RWPE1 (cell line): Measurements from ENCODE around the gene WFDC12.

Source experiments
- CTCF ChIA-PET: fragments of 350-600 bp; sonication (Branson Sonifier 250); formaldehyde crosslinking; extraction: SDS; loops from one replicate; lab custom pipeline; 2021; lab: Yijun Ruan, JAX
- POLR2A ChIA-PET: fragments of 400-600 bp; formaldehyde crosslinking; extraction: SDS; loops from one replicate; lab custom pipeline; 2020; ENCODE audit warnings: antibody characterized with exemption; ENCODE audit not compliant: low non-redundant PET; lab: Yijun Ruan, JAX
- DNase-seq: peaks from one replicate; pipeline ENCODE4 v3.0.0; 2012; ENCODE audit warnings: low spot score
- H3K27ac ChIP-seq: fragments of 450-650 bp; 2 replicates; pipeline ENCODE4 v1.5.1; 2017
- TF ChIP-seq, protein P1 (sequence below): fragments of 450-650 bp; conservative IDR thresholded peaks from 2 replicates; pipeline ENCODE4 v1.5.1; 2017; ENCODE audit warnings: low read depth, mild to moderate bottlenecking

WFDC12 gene

DNA sequence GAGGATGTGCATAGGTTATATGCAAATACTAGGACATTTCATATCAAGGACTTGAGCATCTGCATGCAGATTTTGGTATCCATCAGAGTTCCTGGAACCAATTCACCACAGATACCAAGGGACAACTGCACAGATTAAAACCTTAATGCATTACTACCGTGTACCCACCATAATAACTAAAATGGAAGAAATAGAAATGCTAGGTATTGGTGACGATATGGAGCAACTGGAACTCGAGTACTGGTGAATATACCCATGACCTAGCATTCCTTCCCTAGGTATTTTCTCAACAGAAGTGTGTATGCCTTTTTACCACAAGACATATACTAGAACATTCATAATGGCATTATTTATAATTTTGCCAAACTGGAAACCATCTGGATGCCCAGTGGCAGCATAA is 41.8 kb downstream of the WFDC12 start:
- no peak for DNase-seq
- no peak overlapping the region for H3K27ac ChIP-seq
- CTCF ChIA-PET = interaction anchor here (0.6 to 1.4 kb wide), 4 partner anchors 13 to 209 kb away, joined by 3 to 9 read pairs (median 6); no protein-coding TSS in a partner anchor
- POLR2A ChIA-PET = no interaction called here
- TF ChIP-seq, protein P1, sequence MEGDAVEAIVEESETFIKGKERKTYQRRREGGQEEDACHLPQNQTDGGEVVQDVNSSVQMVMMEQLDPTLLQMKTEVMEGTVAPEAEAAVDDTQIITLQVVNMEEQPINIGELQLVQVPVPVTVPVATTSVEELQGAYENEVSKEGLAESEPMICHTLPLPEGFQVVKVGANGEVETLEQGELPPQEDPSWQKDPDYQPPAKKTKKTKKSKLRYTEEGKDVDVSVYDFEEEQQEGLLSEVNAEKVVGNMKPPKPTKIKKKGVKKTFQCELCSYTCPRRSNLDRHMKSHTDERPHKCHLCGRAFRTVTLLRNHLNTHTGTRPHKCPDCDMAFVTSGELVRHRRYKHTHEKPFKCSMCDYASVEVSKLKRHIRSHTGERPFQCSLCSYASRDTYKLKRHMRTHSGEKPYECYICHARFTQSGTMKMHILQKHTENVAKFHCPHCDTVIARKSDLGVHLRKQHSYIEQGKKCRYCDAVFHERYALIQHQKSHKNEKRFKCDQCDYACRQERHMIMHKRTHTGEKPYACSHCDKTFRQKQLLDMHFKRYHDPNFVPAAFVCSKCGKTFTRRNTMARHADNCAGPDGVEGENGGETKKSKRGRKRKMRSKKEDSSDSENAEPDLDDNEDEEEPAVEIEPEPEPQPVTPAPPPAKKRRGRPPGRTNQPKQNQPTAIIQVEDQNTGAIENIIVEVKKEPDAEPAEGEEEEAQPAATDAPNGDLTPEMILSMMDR = no peak

DNA sequence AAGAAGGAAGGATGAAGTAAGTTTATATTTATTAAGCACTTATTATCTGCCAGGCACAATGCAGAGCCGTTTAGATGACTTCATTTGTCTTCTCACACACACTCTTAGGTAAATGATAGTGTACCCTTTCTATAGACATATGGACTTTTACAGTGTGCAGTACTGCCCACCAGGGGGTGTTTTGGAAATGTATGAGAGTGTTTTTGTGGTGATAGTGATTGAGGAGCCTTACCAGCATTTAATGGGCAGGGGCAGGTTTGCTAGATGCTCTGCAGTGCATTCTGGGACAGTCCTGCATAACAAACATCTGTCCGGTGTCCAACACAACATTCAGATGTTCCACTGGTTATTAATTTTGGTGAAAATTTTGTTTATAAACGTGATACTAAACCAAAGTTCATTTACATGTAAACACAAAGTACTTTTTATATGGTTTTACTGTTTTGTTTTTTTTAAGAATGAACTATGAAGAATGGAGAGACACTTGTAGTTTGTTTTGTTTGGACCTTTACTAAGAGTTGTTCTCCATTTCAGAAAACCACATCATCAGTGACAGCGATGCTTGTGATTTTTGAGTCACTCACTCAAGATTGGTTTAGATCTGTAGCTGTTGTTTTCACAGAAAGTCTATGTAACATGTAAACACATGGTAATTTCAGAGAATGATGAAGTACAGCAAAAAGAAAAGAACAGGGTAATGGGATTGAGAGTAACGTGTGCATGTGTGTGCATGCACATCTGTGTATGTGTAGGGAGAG is 43.2 kb downstream of the WFDC12 start:
- CTCF ChIA-PET = interaction anchor here (0.6 kb wide), 1 partner anchor 132 kb away, joined by 4 read pairs; no protein-coding TSS in a partner anchor
- no peak for DNase-seq
- TF ChIP-seq, protein P1 = no peak
- POLR2A ChIA-PET = no interaction called here
- no peak overlapping the region for H3K27ac ChIP-seq

DNA sequence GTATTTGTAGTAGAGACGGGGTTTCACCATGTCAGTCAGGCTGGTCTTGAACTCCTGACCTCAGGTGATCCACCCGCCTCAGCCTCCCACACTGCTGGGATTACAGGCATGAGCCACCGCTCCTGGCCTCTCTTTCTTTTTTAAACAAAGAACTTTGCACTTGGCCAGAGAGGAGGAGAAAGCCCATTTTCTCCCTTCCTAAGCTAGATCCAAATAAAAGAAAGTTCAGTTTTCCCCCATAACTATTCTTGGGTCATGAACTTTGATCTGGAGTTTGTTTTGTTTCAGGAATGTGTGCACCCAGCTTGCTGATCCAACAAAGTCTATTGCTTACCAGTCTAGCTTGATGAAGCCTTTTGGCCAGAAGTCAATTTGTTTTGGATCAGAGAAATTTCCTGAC is 46.7 kb downstream of the WFDC12 start:
- TF ChIP-seq, protein P1 = no peak
- POLR2A ChIA-PET = no interaction called here
- CTCF ChIA-PET = interaction anchor here (0.6 to 3.4 kb wide), 2 partner anchors 33 to 148 kb away, joined by 3 to 17 read pairs; no protein-coding TSS in a partner anchor
- no peak for DNase-seq
- H3K27ac ChIP-seq = no peak overlapping the region
